Measurements from ENCODE around the gene ATG14. TPM values are rescaled to one million over a fixed set of nuclear protein-coding genes. Genes with fewer than 3 reads are reported as not detected.

The ATG14 gene
- total RNA-seq, 1 experiment from 2014 or later = 13.6 TPM

DNA sequence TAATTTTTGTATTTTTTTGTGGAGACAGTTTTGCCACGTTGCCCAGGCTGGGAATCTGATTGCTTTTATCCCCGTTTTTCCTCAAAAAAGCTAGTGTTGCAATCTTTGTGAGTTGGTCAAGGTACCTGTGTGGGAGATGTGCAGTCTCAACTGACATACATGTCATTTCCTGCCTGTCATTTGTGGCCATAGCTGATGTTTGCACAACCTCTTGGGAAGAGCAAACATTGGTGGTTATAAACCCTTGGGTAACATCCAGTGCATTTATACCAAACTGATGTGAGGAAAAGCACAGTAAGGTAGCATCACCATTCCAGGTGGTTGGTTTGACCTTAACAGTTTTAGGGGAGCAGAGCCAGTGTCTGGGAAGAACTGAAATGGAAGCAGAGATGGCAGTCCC lies 54.7 kb downstream of the ATG14 start:
- no peaks in the 10 kb centered on the region for H3K9me3 ChIP-seq (ENCODE audit: insufficient read depth, low read depth)
- H3K4me1 ChIP-seq (replicated peaks; ENCODE audit: insufficient read depth) = no peaks in the 10 kb centered on the region
- no peak overlapping the region for H3K4me2 ChIP-seq
- intact Hi-C loops (cut with micrococcal nuclease; ENCODE audit: unreplicated experiment) = no loop called here
- no peaks in the 10 kb centered on the region for H3K79me2 ChIP-seq (ENCODE audit: low read depth)
- CTCF ChIA-PET = no interaction called here
- TF ChIP-seq EZH2 (IDR thresholded peaks at IDR 0.05; ENCODE audit: low read depth) (no peak), CTCF (conservative IDR thresholded peaks at IDR 0.05) (no peak)
- H3K27ac ChIP-seq = no peak overlapping the region
- no peak for DNase-seq
- no peaks in the 10 kb centered on the region for H3F3A ChIP-seq (ENCODE audit: insufficient read depth, low read depth)
- H2AFZ ChIP-seq = no peak overlapping the region
- H3K36me3 ChIP-seq (ENCODE audit: low read depth) = no peaks in the 10 kb centered on the region
- H4K20me1 ChIP-seq (ENCODE audit: insufficient read depth) = no peaks in the 10 kb centered on the region
- POLR2A ChIA-PET (ENCODE audit: unreplicated experiment) = no interaction called here
- BruUV-seq (replicated peaks) = no TSS peak
- no peaks in the 10 kb centered on the region for H3K9me2 ChIP-seq (ENCODE audit: insufficient read depth)
- no peak overlapping the region for H3K4me3 ChIP-seq
- H3K27me3 ChIP-seq (ENCODE audit: insufficient read depth, low read depth) = no peaks in the 10 kb centered on the region

DNA sequence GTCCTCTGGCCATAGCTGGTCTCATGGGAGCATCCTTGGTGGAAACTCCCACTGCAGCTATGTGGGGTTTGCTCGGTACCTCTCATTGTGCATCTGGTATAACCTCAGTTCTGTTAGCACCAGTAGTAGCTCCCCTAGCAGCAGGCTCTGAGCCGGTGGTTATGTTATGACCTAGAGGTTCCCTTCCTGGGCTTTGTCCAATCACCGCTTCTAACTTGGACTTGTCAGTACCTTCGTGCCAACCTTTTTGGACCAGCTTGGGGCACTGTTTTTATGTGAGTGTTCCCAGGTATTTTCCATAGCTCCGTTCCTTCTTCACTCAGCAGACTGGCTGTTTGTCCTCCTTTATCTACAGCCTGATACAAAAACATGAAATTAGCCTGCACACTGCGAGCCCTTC lies 55.7 kb downstream of the ATG14 start:
- no peaks in the 10 kb centered on the region for H3K9me3 ChIP-seq (ENCODE audit: insufficient read depth, low read depth)
- DNase-seq = no peak
- no peaks in the 10 kb centered on the region for H3K27me3 ChIP-seq (ENCODE audit: insufficient read depth, low read depth)
- no TSS peak for BruUV-seq (replicated peaks)
- H2AFZ ChIP-seq = no peak overlapping the region
- no peak overlapping the region for H3K27ac ChIP-seq
- POLR2A ChIA-PET (ENCODE audit: unreplicated experiment) = no interaction called here
- TF ChIP-seq EZH2 (IDR thresholded peaks at IDR 0.05; ENCODE audit: low read depth) (no peak), CTCF (conservative IDR thresholded peaks at IDR 0.05) (no peak)
- intact Hi-C loops (cut with micrococcal nuclease; ENCODE audit: unreplicated experiment) = no loop called here
- no peaks in the 10 kb centered on the region for H3F3A ChIP-seq (ENCODE audit: insufficient read depth, low read depth)
- no peak overlapping the region for H3K4me2 ChIP-seq
- H3K79me2 ChIP-seq (ENCODE audit: low read depth) = no peaks in the 10 kb centered on the region
- no peaks in the 10 kb centered on the region for H4K20me1 ChIP-seq (ENCODE audit: insufficient read depth)
- H3K4me3 ChIP-seq = no peak overlapping the region
- 0 out of 2 replicates have a peak, but pooled peaks cover 4% of the 10 kb centered on the region for H3K36me3 ChIP-seq (ENCODE audit: low read depth)
- H3K4me1 ChIP-seq (replicated peaks; ENCODE audit: insufficient read depth) = no peaks in the 10 kb centered on the region
- no peaks in the 10 kb centered on the region for H3K9me2 ChIP-seq (ENCODE audit: insufficient read depth)
- CTCF ChIA-PET = interaction anchor here (0.6 to 1.0 kb wide), 3 partner anchors 10 to 80 kb away, joined by 3 read pairs; no protein-coding TSS in a partner anchor

GRCh38 chr14:55354500-55354899 lies 57.1 kb downstream of the ATG14 start:
- H3K4me3 ChIP-seq = no peak overlapping the region
- no peaks in the 10 kb centered on the region for H3K4me1 ChIP-seq (replicated peaks; ENCODE audit: insufficient read depth)
- ChIA-PET CTCF (interaction anchor here (0.5 to 1.2 kb wide), 3 partner anchors 74 to 162 kb away, joined by 3 to 6 read pairs (median 3); no protein-coding TSS in a partner anchor), POLR2A (ENCODE audit: unreplicated experiment) (interaction anchor here (0.6 to 0.7 kb wide), 2 partner anchors 57 to 303 kb away, joined by 4 read pairs; partner anchors contain the start of gene MAPK1IP1L)
- BruUV-seq (replicated peaks) = no TSS peak
- no peak overlapping the region for H3K27ac ChIP-seq
- H3K79me2 ChIP-seq (ENCODE audit: low read depth) = no peaks in the 10 kb centered on the region
- intact Hi-C loops (cut with micrococcal nuclease; ENCODE audit: unreplicated experiment) = loop anchor here (1.0 kb wide), 2 partner anchors 83 to 141 kb away; partner anchors contain the start of gene FBXO34
- no peaks in the 10 kb centered on the region for H3K27me3 ChIP-seq (ENCODE audit: insufficient read depth, low read depth)
- H4K20me1 ChIP-seq (ENCODE audit: insufficient read depth) = no peaks in the 10 kb centered on the region
- peak; percentile 64 for TF ChIP-seq CTCF (conservative IDR thresholded peaks at IDR 0.05)
- TF ChIP-seq EZH2 (IDR thresholded peaks at IDR 0.05; ENCODE audit: low read depth) = no peak
- H3F3A ChIP-seq (ENCODE audit: insufficient read depth, low read depth) = no peaks in the 10 kb centered on the region
- peak in 1 of 2 experiments; percentile 29 for DNase-seq
- H2AFZ ChIP-seq = no peak overlapping the region
- 0 out of 2 replicates have a peak, but pooled peaks cover 4% of the 10 kb centered on the region for H3K36me3 ChIP-seq (ENCODE audit: low read depth)
- H3K9me2 ChIP-seq (ENCODE audit: insufficient read depth) = no peaks in the 10 kb centered on the region
- no peak overlapping the region for H3K4me2 ChIP-seq
- no peaks in the 10 kb centered on the region for H3K9me3 ChIP-seq (ENCODE audit: insufficient read depth, low read depth)
